K562 (cell line): ENCODE measurements around the gene CCSER2. TPM values are rescaled to one million over a fixed set of nuclear protein-coding genes. Genes with fewer than 3 reads are reported as not detected.

Experiments used
- ATAC-seq: fragments of 200-7000 bp; cut with Tn5 transposase; 3 replicates; pipeline ENCODE4 v1.9.1; 2020; ENCODE audit warnings: moderate library complexity
- BruUV-seq: library from RNA; stranded (reverse); fragments of 400-500 nt; replicated peaks from 2 replicates; lab custom pipeline; 2021; lab: Mats Ljungman, UMichigan
- CTCF ChIA-PET: fragments of 300-600 bp; formaldehyde crosslinking; extraction: SDS; loops from one replicate; lab custom pipeline; 2021; ENCODE audit warnings: low intra/inter-chr PET ratio; lab: Yijun Ruan, JAX
- POLR2A ChIA-PET: fragments of 300-600, 350-650 bp; sonication (Branson Sonifier 250); formaldehyde crosslinking; extraction: SDS; loops from one replicate; lab custom pipeline; 2021; ENCODE audit warnings: antibody characterized with exemption, inconsistent platforms; lab: Yijun Ruan, JAX
- DNase-seq, 4 experiments: peaks; one replicate each; pipeline versions ENCODE4 v3.0.0 to v3.0.0-alpha.2; 2011 to 2018; ENCODE audit warnings: low spot score in 3 of 4, mixed read lengths in 3 of 4; ENCODE audit errors: extremely low read depth in 1 of 4
- FAIRE-seq: peaks from 2 replicates; lab custom pipeline; 2011; peaks lifted over from hg19 to GRCh38; lab: Jason Lieb, UNC
- H2AFZ ChIP-seq: 2 replicates; pipeline ENCODE4 v1.6.0; 2011; ENCODE audit warnings: low read depth, low read length, control low read depth, inconsistent platforms
- H3K27ac ChIP-seq: fragments of 200-600 bp; 3 replicates; pipeline ENCODE4 v1.8.0; 2011; ENCODE audit warnings: low read depth, mild to moderate bottlenecking, control low read depth, inconsistent platforms, low read length, moderate library complexity, mixed read lengths; ENCODE audit errors: extremely low read depth
- H3K27me3 ChIP-seq, 2 experiments: fragments of 300-600 bp in 1 of 2; 2 replicates in 1 of 2; 3 replicates in 1 of 2; pipeline versions ENCODE4 v1.6.0 to v1.8.0; 2011; ENCODE audit warnings: inconsistent platforms in 2 of 2, low read length in 2 of 2, mild to moderate bottlenecking in 1 of 2, mixed read lengths in 1 of 2, moderate library complexity in 1 of 2; ENCODE audit not compliant: control insufficient read depth in 2 of 2, insufficient read depth in 2 of 2
- H3K36me3 ChIP-seq: fragments of 300-600 bp; 3 replicates; pipeline ENCODE4 v1.8.0; 2011; ENCODE audit warnings: mild to moderate bottlenecking, low read length, inconsistent platforms; ENCODE audit not compliant: control insufficient read depth, insufficient read depth
- H3K4me1 ChIP-seq, 2 experiments: fragments of 200-600 bp in 1 of 2; replicated peaks in 1 of 2; 2 replicates in 1 of 2; 3 replicates in 1 of 2; pipeline versions ENCODE4 v1.5.1 to v1.8.0; 2011; ENCODE audit warnings: inconsistent platforms in 2 of 2, low read length in 2 of 2, mild to moderate bottlenecking in 1 of 2, mixed read lengths in 1 of 2, moderate library complexity in 1 of 2; ENCODE audit not compliant: control insufficient read depth in 2 of 2, insufficient read depth in 2 of 2
- H3K4me2 ChIP-seq: 2 replicates; pipeline ENCODE4 v1.6.1; 2011; ENCODE audit warnings: low read length, control low read depth, inconsistent platforms, mixed read lengths; ENCODE audit not compliant: insufficient read depth
- H3K4me3 ChIP-seq: fragments of 200-600 bp; sonication (generic), shearing (Covaris generic); 2 replicates; pipeline ENCODE4 v1.5.1; 2016; ENCODE audit warnings: control low read depth, inconsistent platforms
- H3K79me2 ChIP-seq: fragments of 200-600 bp; 3 replicates; pipeline ENCODE4 v1.8.0; 2011; ENCODE audit warnings: low read length, inconsistent platforms; ENCODE audit not compliant: control insufficient read depth, insufficient read depth
- H3K9ac ChIP-seq, 2 experiments: 2 replicates each; pipeline versions ENCODE4 v1.6.0 to v1.6.1; 2011; ENCODE audit warnings: low read depth in 2 of 2, low read length in 2 of 2, control low read depth in 1 of 2, inconsistent platforms in 1 of 2, mild to moderate bottlenecking in 1 of 2, mixed read lengths in 1 of 2; ENCODE audit not compliant: insufficient read depth in 1 of 2
- H3K9me1 ChIP-seq: one replicate; pipeline ENCODE4 v1.6.0; 2011; ENCODE audit warnings: inconsistent platforms, mild to moderate bottlenecking, low read length, moderate library complexity; ENCODE audit not compliant: control insufficient read depth, insufficient read depth
- H3K9me3 ChIP-seq: replicated peaks from 2 replicates; pipeline ENCODE4 v1.5.1; 2011; ENCODE audit warnings: low read depth, low read length, inconsistent platforms; ENCODE audit not compliant: control insufficient read depth, insufficient read depth
- H4K20me1 ChIP-seq: replicated peaks from 2 replicates; pipeline ENCODE4 v1.6.1; 2011; ENCODE audit warnings: low read length, inconsistent platforms, mixed read lengths; ENCODE audit not compliant: control insufficient read depth, insufficient read depth
- ARID1B ChIP-seq: fragments of 450-650 bp; IDR thresholded peaks from 2 replicates; pipeline ENCODE4 v1.6.1; 2016; ENCODE audit warnings: antibody characterized with exemption, mild to moderate bottlenecking, inconsistent platforms
- CBFA2T3 ChIP-seq: fragments of 450-650 bp; IDR thresholded peaks from 2 replicates; pipeline ENCODE4 v1.6.1; 2017
- CREM ChIP-seq: IDR thresholded peaks from 2 replicates; pipeline ENCODE4 v1.6.1; 2014; ENCODE audit warnings: antibody characterized with exemption, low read depth
- MAZ ChIP-seq, 2 experiments: fragments of 450-650 bp in 1 of 2; sonication (generic) in 1 of 2; formaldehyde crosslinking; IDR thresholded peaks in 1 of 2; conservative IDR thresholded peaks in 1 of 2; 2 replicates each; pipeline versions ENCODE4 v1.4.0 to v1.5.0; 2020; ENCODE audit warnings: mild to moderate bottlenecking in 1 of 2, missing genetic modification reagents in 1 of 2
- NFIC ChIP-seq: fragments of 450-650 bp; IDR thresholded peaks from 2 replicates; pipeline ENCODE4 v1.6.1; 2017; ENCODE audit warnings: mild to moderate bottlenecking, inconsistent platforms
- POLR2A ChIP-seq: fragments of 450-650 bp; conservative IDR thresholded peaks from 2 replicates; pipeline ENCODE4 v1.6.1; 2016
- RBM25 ChIP-seq: fragments of 200-400 bp; formaldehyde crosslinking; IDR thresholded peaks from 2 replicates; pipeline ENCODE4 v1.6.1; 2018; ENCODE audit warnings: low read length, low read depth, moderate library complexity; ENCODE audit not compliant: severe bottlenecking
- SMARCA5 ChIP-seq: fragments of 450-650 bp; IDR thresholded peaks from 2 replicates; pipeline ENCODE4 v1.6.1; 2016
- SRF ChIP-seq, 2 experiments: fragments of 250-450, 450-650 bp in 1 of 2; sonication (Bioruptor Pico) in 1 of 2; sonication (generic) in 1 of 2; formaldehyde crosslinking; IDR thresholded peaks; 2 replicates each; pipeline versions ENCODE4 v1.5.0 to v1.5.1; 2020 to 2022; ENCODE audit warnings: mild to moderate bottlenecking in 1 of 2, missing genetic modification reagents in 1 of 2
- TAF7 ChIP-seq: fragments of 450-650 bp; IDR thresholded peaks from 2 replicates; pipeline ENCODE4 v1.6.1; 2016; ENCODE audit warnings: missing genetic modification characterization, missing compliant biosample characterization
- TAL1 ChIP-seq: fragments of 450-650 bp; IDR thresholded peaks from 2 replicates; pipeline ENCODE4 v1.6.1; 2016; ENCODE audit warnings: mild to moderate bottlenecking
- TCF3 ChIP-seq: sonication (generic); formaldehyde crosslinking; IDR thresholded peaks from 2 replicates; pipeline ENCODE4 v1.4.0; 2020; ENCODE audit warnings: mild to moderate bottlenecking, missing genetic modification reagents
- XRCC5 ChIP-seq: fragments of 200-400 bp; formaldehyde crosslinking; IDR thresholded peaks from 2 replicates; pipeline ENCODE4 v1.6.1; 2017; ENCODE audit warnings: low read depth, mild to moderate bottlenecking, low read length
- WGBS: fragments of 100-300 bp; shearing (Covaris generic); methylation state at CpG from one replicate; pipeline ENCODE4 v1.1.6; 2016; ENCODE audit warnings: low coverage, mixed read lengths; ENCODE audit not compliant: insufficient coverage; ENCODE audit errors: missing lambda C conversion rate; 5-methylcytosine and 5-hydroxymethylcytosine counted together
- in situ Hi-C: fragments of 300-500 bp; cut with MboI; formaldehyde crosslinking; loops from 4 replicates; pipeline ENCODE4 v1.15.0; 2018; ENCODE audit warnings: inconsistent platforms, mixed read lengths
- intact Hi-C: fragments of 100-400 bp; cut with micrococcal nuclease; formaldehyde crosslinking; loops from 2 replicates; pipeline ENCODE4 v1.14.2; 2022
- polyA plus RNA-seq, 8 experiments: library from polyadenylated mRNA; depleted of rRNA in 4 of 8; stranded (reverse) in 5 of 8; unstranded in 3 of 8; fragments of >200 nt; fragmentation: Nextera tagmentation in 2 of 8; fragmentation: Illumina TruSeq in 1 of 8; extraction: Ambion mirVana in 2 of 8; extraction: Trizol in 1 of 8; gene quantifications; 2 replicates each; pipeline versions ENCODE4 v1.2.1 to v1.2.3, GENCODE V29; 2011 to 2014; ENCODE audit warnings: inconsistent platforms in 1 of 8, missing spikeins in 1 of 8
- total RNA-seq, 7 experiments: library from RNA; depleted of rRNA in 6 of 7; stranded (reverse); fragments of >200 nt in 6 of 7; fragmentation: Illumina TruSeq in 2 of 7; extraction: Trizol in 2 of 7; gene quantifications; 2 replicates each; pipeline versions ENCODE4 v1.2.1 to v1.2.3, GENCODE V29; 2011 to 2021; ENCODE audit warnings: low replicate concordance in 1 of 7
- TF ChIP-seq, protein P1 (sequence below), 3 experiments: IDR thresholded peaks in 2 of 3; conservative IDR thresholded peaks in 1 of 3; 2 replicates each; pipeline ENCODE4 v1.5.1; 2011 to 2012; ENCODE audit warnings: low read length in 3 of 3, mild to moderate bottlenecking in 3 of 3, control low read depth in 2 of 3, improper control_type of control experiment in 1 of 3, inconsistent platforms in 1 of 3, low read depth in 1 of 3, mixed read lengths in 1 of 3, moderate library complexity in 1 of 3; ENCODE audit not compliant: insufficient read depth in 2 of 3
- TF ChIP-seq, protein P2 (sequence below): fragments of 450-650 bp; formaldehyde crosslinking; IDR thresholded peaks from 2 replicates; pipeline ENCODE4 v1.4.0; 2020; ENCODE audit warnings: mild to moderate bottlenecking, mixed read lengths
- TF ChIP-seq, protein P3 (sequence below): sonication (generic); formaldehyde crosslinking; IDR thresholded peaks from 2 replicates; pipeline ENCODE4 v1.8.1; 2023; ENCODE audit warnings: mild to moderate bottlenecking, missing genetic modification reagents

CCSER2 gene
- total and polyA plus RNA-seq, 9 of the 15 experiments (the other 6 are each of a cell fraction or from before 2014, with no cell fraction given) = 2.7 to 15.1 (median 9.7) TPM

DNA sequence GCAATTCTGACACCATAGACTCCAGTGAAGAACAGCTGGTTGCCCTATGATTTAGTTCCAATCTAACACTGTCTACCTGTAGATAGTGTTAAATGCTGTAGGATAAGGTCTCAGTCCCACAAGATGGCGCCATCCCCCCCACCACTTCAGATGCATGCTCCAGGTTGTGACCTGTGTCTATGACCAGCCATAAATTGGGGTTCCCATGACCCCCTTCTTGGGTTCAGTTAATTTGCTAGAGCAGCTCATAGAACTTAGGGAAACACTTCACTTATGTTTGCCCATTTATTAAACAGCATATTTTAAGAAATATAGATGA, 13.1 kb downstream of the CCSER2 start (continued):
- TF ChIP-seq, protein P1, sequence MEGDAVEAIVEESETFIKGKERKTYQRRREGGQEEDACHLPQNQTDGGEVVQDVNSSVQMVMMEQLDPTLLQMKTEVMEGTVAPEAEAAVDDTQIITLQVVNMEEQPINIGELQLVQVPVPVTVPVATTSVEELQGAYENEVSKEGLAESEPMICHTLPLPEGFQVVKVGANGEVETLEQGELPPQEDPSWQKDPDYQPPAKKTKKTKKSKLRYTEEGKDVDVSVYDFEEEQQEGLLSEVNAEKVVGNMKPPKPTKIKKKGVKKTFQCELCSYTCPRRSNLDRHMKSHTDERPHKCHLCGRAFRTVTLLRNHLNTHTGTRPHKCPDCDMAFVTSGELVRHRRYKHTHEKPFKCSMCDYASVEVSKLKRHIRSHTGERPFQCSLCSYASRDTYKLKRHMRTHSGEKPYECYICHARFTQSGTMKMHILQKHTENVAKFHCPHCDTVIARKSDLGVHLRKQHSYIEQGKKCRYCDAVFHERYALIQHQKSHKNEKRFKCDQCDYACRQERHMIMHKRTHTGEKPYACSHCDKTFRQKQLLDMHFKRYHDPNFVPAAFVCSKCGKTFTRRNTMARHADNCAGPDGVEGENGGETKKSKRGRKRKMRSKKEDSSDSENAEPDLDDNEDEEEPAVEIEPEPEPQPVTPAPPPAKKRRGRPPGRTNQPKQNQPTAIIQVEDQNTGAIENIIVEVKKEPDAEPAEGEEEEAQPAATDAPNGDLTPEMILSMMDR (IDR thresholded peaks at IDR 0.05 in 2 of 3, conservative IDR thresholded peaks at IDR 0.05 in 1 of 3; ENCODE audit: insufficient read depth in 2 of 3, low read depth in 1 of 3, low read length in 3 of 3) = peak; percentile 13 to 42 (median 30); a peak in 2 of 6 replicates
- no peak for TF ChIP-seq NFIC
- no peak for TF ChIP-seq MAZ (CRISPR knock-in tag; conservative IDR thresholded peaks at IDR 0.05 in 1 of 2, IDR thresholded peaks at IDR 0.05 in 1 of 2)
- TF ChIP-seq, protein P2, sequence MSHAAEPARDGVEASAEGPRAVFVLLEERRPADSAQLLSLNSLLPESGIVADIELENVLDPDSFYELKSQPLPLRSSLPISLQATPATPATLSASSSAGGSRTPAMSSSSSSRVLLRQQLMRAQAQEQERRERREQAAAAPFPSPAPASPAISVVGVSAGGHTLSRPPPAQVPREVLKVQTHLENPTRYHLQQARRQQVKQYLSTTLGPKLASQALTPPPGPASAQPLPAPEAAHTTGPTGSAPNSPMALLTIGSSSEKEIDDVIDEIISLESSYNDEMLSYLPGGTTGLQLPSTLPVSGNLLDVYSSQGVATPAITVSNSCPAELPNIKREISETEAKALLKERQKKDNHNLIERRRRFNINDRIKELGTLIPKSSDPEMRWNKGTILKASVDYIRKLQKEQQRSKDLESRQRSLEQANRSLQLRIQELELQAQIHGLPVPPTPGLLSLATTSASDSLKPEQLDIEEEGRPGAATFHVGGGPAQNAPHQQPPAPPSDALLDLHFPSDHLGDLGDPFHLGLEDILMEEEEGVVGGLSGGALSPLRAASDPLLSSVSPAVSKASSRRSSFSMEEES (CRISPR knock-in tag) = no peak
- no peak for TF ChIP-seq POLR2A
- no peak for TF ChIP-seq RBM25
- no peak for TF ChIP-seq TAF7 (tag)

DNA sequence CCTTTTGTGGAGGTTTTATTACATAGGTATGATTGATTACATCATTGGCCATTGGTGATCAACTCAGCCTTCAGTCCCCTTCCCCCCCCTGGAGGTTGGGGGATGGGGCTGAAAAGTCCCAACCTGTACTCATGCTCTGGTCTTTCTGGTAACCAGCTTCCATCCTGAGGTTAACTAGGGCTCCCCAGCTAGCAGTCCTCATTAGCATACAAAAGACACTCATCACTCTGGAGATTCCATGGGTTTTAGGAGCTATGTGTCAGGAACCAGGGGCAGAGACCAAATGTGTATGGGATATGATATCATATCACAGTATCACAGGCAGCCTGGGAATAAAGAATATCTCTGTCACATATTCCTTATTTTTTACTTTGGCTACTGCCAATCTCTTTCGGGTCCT, 13.6 kb downstream of the CCSER2 start:
- Histone ChIP-seq H3K27me3 (no peaks in the 10 kb centered on the region), H3K9ac (no peak overlapping the region), H3K4me2 (no peak overlapping the region; the same call in 1 of the 2 replicates), H3K9me1 (no peaks in the 10 kb centered on the region), H3K36me3 (no peaks in the 10 kb centered on the region), H3K79me2 (no peaks in the 10 kb centered on the region), H3K27ac (no peak overlapping the region), H4K20me1 (no peaks in the 10 kb centered on the region), H2AFZ (no peak overlapping the region), H3K4me1 (peaks cover 0 to 8% of the 10 kb centered on the region in 2 experiments; a peak in 3 of 5 replicates), H3K4me3 (no peak overlapping the region), H3K9me3 (no peaks in the 10 kb centered on the region)
- no peak for FAIRE-seq
- CTCF ChIA-PET = interaction anchor here (0.6 to 0.7 kb wide), 2 partner anchors 56 to 78 kb away, joined by 3 read pairs; no protein-coding TSS in a partner anchor
- DNase-seq = peak in 1 of 4 experiments; percentile 30
- no TSS peak for BruUV-seq
- peak; percentile 26 for ATAC-seq
- in situ Hi-C loops (no loop called here), intact Hi-C loops (no loop called here)
- POLR2A ChIA-PET = interaction anchor here (0.6 to 1.2 kb wide), 4 partner anchors 8 to 335 kb away, joined by 3 to 8 read pairs (median 4); partner anchors contain the start of gene CCSER2
- WGBS = 7% methylated on average over 1 of the region's 1 CpG
- TF ChIP-seq ARID1B (no peak), SMARCA5 (no peak), TCF3 (CRISPR knock-in tag) (peak; percentile 65), CREM (no peak), XRCC5 (no peak), SRF (CRISPR knock-in tag; IDR thresholded peaks at IDR 0.05) (no peak), CBFA2T3 (peak; percentile 57), TAL1 (peak; percentile 52)
- TF ChIP-seq, protein P3, sequence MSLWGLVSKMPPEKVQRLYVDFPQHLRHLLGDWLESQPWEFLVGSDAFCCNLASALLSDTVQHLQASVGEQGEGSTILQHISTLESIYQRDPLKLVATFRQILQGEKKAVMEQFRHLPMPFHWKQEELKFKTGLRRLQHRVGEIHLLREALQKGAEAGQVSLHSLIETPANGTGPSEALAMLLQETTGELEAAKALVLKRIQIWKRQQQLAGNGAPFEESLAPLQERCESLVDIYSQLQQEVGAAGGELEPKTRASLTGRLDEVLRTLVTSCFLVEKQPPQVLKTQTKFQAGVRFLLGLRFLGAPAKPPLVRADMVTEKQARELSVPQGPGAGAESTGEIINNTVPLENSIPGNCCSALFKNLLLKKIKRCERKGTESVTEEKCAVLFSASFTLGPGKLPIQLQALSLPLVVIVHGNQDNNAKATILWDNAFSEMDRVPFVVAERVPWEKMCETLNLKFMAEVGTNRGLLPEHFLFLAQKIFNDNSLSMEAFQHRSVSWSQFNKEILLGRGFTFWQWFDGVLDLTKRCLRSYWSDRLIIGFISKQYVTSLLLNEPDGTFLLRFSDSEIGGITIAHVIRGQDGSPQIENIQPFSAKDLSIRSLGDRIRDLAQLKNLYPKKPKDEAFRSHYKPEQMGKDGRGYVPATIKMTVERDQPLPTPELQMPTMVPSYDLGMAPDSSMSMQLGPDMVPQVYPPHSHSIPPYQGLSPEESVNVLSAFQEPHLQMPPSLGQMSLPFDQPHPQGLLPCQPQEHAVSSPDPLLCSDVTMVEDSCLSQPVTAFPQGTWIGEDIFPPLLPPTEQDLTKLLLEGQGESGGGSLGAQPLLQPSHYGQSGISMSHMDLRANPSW = no peak
